ENCODE results near the gene CCDC97. TPM values are rescaled to one million over a fixed set of nuclear protein-coding genes. Genes with fewer than 3 reads are reported as not detected.
"Not testable (repeated sequence)": the region's sequence is repeated elsewhere in the genome, so short reads cannot be mapped to it uniquely, and the experiment has no call there.

The CCDC97 gene
- total RNA-seq, 1 experiment from 2014 or later = 20.0 TPM

GRCh38 chr19:41330946-41331678, 21.1 kb downstream of the CCDC97 start:
- peaks cover 32% of the 10 kb centered on the region for H3K36me3 ChIP-seq
- DNase-seq = no peak
- no peaks in the 10 kb centered on the region for H3K27me3 ChIP-seq
- H3K27ac ChIP-seq = no peak overlapping the region
- no peaks in the 10 kb centered on the region for H3K4me1 ChIP-seq
- H3K4me3 ChIP-seq = no peak overlapping the region
- H3K9me3 ChIP-seq (replicated peaks) = no peaks in the 10 kb centered on the region

GRCh38 chr19:41332000-41332399, 22.0 kb downstream of the CCDC97 start:
- H3K27ac ChIP-seq = no peak overlapping the region
- no peaks in the 10 kb centered on the region for H3K9me3 ChIP-seq (replicated peaks)
- H3K4me3 ChIP-seq = no peak overlapping the region
- no peaks in the 10 kb centered on the region for H3K27me3 ChIP-seq
- H3K4me1 ChIP-seq = no peaks in the 10 kb centered on the region
- peaks cover 38% of the 10 kb centered on the region for H3K36me3 ChIP-seq
- no peak for DNase-seq

- no peak overlapping the region for H3K27ac ChIP-seq
- no peaks in the 10 kb centered on the region for H3K27me3 ChIP-seq
- no peaks in the 10 kb centered on the region for H3K4me1 ChIP-seq
- peaks cover 41% of the 10 kb centered on the region for H3K36me3 ChIP-seq
- no peak overlapping the region for H3K4me3 ChIP-seq
- DNase-seq = no peak
- no peaks in the 10 kb centered on the region for H3K9me3 ChIP-seq (replicated peaks)
Observed at GRCh38 chr19:41332468-41332867, 22.5 kb downstream of the CCDC97 start.

- Histone ChIP-seq H3K4me1 (no peaks in the 10 kb centered on the region), H3K27ac (no peak overlapping the region), H3K27me3 (no peaks in the 10 kb centered on the region), H3K36me3 (peaks cover 42% of the 10 kb centered on the region; the same call in 1 of the 2 replicates), H3K9me3 (replicated peaks) (no peaks in the 10 kb centered on the region), H3K4me3 (no peak overlapping the region)
- no peak for DNase-seq
Observed at GRCh38 chr19:41334793-41335192, 24.8 kb downstream of the CCDC97 start.

GRCh38 chr19:41335467-41335866, 25.5 kb downstream of the CCDC97 start:
- Histone ChIP-seq H3K4me1 (no peaks in the 10 kb centered on the region), H3K36me3 (peaks cover 42% of the 10 kb centered on the region), H3K4me3 (no peak overlapping the region), H3K9me3 (replicated peaks) (no peaks in the 10 kb centered on the region), H3K27me3 (no peaks in the 10 kb centered on the region), H3K27ac (no peak overlapping the region)
- DNase-seq = no peak

- no peak for DNase-seq
- no peaks in the 10 kb centered on the region for H3K9me3 ChIP-seq (replicated peaks)
- H3K36me3 ChIP-seq = peaks cover 52% of the 10 kb centered on the region
- no peaks in the 10 kb centered on the region for H3K27me3 ChIP-seq
- no peaks in the 10 kb centered on the region for H3K4me1 ChIP-seq
- no peak overlapping the region for H3K27ac ChIP-seq
- H3K4me3 ChIP-seq = no peak overlapping the region
Observed at GRCh38 chr19:41339936-41340335, 30.0 kb downstream of the CCDC97 start.

- H3K27me3 ChIP-seq = no peaks in the 10 kb centered on the region
- peaks cover 44% of the 10 kb centered on the region for H3K36me3 ChIP-seq
- H3K4me3 ChIP-seq = no peak overlapping the region
- DNase-seq = no peak
- H3K4me1 ChIP-seq = no peaks in the 10 kb centered on the region
- no peaks in the 10 kb centered on the region for H3K9me3 ChIP-seq (replicated peaks)
- H3K27ac ChIP-seq = no peak overlapping the region
Observed at GRCh38 chr19:41341669-41342490, 31.9 kb downstream of the CCDC97 start.

- DNase-seq = no peak
- peaks cover 49% of the 10 kb centered on the region for H3K36me3 ChIP-seq
Observed at GRCh38 chr19:41344162-41344561, 34.2 kb downstream of the CCDC97 start.

GRCh38 chr19:41346916-41347315, 36.9 kb downstream of the CCDC97 start:
- not testable (repeated sequence) for H3K4me1 ChIP-seq; DNase-seq; H3K9me3 ChIP-seq (replicated peaks); H3K27ac ChIP-seq; H3K27me3 ChIP-seq; H3K4me3 ChIP-seq
- H3K36me3 ChIP-seq = peaks cover 39% of the 10 kb centered on the region

More at GRCh38 chr19:41344162-41344561, 34.2 kb downstream of the CCDC97 start:
- no peak overlapping the region for H3K27ac ChIP-seq
- no peaks in the 10 kb centered on the region for H3K9me3 ChIP-seq (replicated peaks)
- no peaks in the 10 kb centered on the region for H3K27me3 ChIP-seq
- no peak overlapping the region for H3K4me3 ChIP-seq
- no peaks in the 10 kb centered on the region for H3K4me1 ChIP-seq

GRCh38 chr19:41350735-41351338, 40.9 kb downstream of the CCDC97 start:
- Histone ChIP-seq H3K27ac (no peak overlapping the region), H3K27me3 (no peaks in the 10 kb centered on the region)
- no peak for DNase-seq

GRCh38 chr19:41351339-41352245, 41.6 kb downstream of the CCDC97 start:
- no peak overlapping the region for H3K27ac ChIP-seq
- no peaks in the 10 kb centered on the region; the same call in 1 of the 2 replicates for H3K4me1 ChIP-seq
- no peaks in the 10 kb centered on the region for H3K27me3 ChIP-seq
- no peak for DNase-seq
- no peaks in the 10 kb centered on the region for H3K9me3 ChIP-seq (replicated peaks)
- H3K36me3 ChIP-seq = peaks cover 19% of the 10 kb centered on the region
- H3K4me3 ChIP-seq = peak overlapping the region; percentile 88

More at GRCh38 chr19:41350735-41351338, 40.9 kb downstream of the CCDC97 start:
- peaks cover 21% of the 10 kb centered on the region for H3K36me3 ChIP-seq
- H3K4me3 ChIP-seq = no peak overlapping the region
- no peaks in the 10 kb centered on the region; the same call in 1 of the 2 replicates for H3K4me1 ChIP-seq
- H3K9me3 ChIP-seq (replicated peaks) = no peaks in the 10 kb centered on the region

- DNase-seq = no peak
- H3K36me3 ChIP-seq = peaks cover 13% of the 10 kb centered on the region
- no peaks in the 10 kb centered on the region for H3K9me3 ChIP-seq (replicated peaks)
- H3K27ac ChIP-seq = no peak overlapping the region
- H3K4me1 ChIP-seq = no peaks in the 10 kb centered on the region; the same call in 1 of the 2 replicates
- H3K4me3 ChIP-seq = peak overlapping the region; percentile 88
- no peaks in the 10 kb centered on the region for H3K27me3 ChIP-seq
Observed at GRCh38 chr19:41352279-41352608, 42.3 kb downstream of the CCDC97 start.

GRCh38 chr19:41352609-41353465, 42.9 kb downstream of the CCDC97 start:
- H3K27me3 ChIP-seq = no peaks in the 10 kb centered on the region
- H3K27ac ChIP-seq = peak overlapping the region; percentile 13; the same call in 1 of the 2 replicates
- DNase-seq = peak; percentile 79 to 80
- H3K9me3 ChIP-seq (replicated peaks) = no peaks in the 10 kb centered on the region
- H3K36me3 ChIP-seq = peaks cover 7% of the 10 kb centered on the region; the same call in 1 of the 2 replicates
- H3K4me3 ChIP-seq = peak overlapping the region; percentile 88
- H3K4me1 ChIP-seq = no peaks in the 10 kb centered on the region; the same call in 1 of the 2 replicates

Data from SJCRH30 (cell line).